Right renal pelvis (tissue), 4 donors: ENCODE measurements around the gene ZNF177. TPM values are rescaled to one million over a fixed set of nuclear protein-coding genes. Genes with fewer than 3 reads are reported as not detected.
"Not testable (repeated sequence)": the region's sequence is repeated elsewhere in the genome, so short reads cannot be mapped to it uniquely, and the experiment has no call there.

Source experiments
- DNase-seq, 4 donors: peaks; one replicate each; pipeline ENCODE4 v3.0.0-alpha.2; 2013; ENCODE audit warnings: low read depth in 4 of 4, low spot score in 3 of 4, missing footprints in 1 of 4
- polyA plus RNA-seq, 4 donors: library from polyadenylated mRNA; unstranded; fragments of 120-200 nt; gene quantifications; one replicate each; pipeline ENCODE4 v1.2.1, GENCODE V29; 2013; ENCODE audit not compliant: insufficient read length in 4 of 4

Gene ZNF177
- 10 to 100 TPM in 3 of 4 donors, 1 to 10 TPM in 1; 9.9 to 12.7 (median 11.1) TPM for polyA plus RNA-seq

DNA sequence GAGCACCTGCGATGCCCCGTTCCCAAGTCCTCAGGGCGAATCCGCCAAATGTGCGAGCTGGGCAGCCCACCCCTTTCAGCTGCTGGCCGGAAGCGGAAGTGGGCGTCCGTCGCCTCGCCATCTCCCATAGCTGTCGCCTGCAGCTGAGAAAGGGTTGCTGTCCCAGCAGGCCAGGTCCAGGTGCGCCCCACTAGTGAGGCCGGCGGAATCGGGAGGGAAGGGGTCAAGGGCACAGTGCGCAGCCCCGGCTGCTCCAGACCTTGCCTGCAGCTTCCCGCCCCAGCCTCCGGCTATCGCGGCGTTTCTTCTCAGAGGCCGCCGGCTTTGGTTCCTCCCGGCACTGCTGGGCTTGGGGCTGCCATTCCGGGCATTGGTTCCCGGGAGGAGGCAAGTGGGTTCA is at the start of gene ZNF177:
Gene ZNF177, plus strand, starts transcription at position 109 of the 400 bp plus-strand sequence. CDS start 15,299 bp downstream, outside the sequence.
- DNase-seq = peak; percentile 12 to 35 (median 25)

DNA sequence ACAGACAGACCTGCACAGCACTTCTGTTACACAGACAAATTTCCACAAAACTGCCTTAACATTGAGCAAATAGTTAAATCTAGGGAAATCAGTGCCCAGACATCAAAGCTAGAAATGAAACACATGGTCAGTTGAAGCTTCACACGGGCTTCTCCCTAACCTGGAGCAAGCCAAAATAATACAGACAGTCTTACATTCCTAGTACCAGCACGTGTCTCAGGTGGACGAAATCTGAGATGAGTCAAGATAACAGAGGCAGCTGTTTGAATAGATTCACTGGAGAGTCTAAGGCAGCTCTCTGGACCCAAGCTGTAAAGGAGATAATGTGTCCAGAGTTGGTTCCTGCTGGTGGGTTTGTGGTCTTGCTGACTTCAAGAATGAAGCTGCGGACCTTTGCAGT is 49.1 kb upstream of the ZNF177 start:
- no peak for DNase-seq

DNA sequence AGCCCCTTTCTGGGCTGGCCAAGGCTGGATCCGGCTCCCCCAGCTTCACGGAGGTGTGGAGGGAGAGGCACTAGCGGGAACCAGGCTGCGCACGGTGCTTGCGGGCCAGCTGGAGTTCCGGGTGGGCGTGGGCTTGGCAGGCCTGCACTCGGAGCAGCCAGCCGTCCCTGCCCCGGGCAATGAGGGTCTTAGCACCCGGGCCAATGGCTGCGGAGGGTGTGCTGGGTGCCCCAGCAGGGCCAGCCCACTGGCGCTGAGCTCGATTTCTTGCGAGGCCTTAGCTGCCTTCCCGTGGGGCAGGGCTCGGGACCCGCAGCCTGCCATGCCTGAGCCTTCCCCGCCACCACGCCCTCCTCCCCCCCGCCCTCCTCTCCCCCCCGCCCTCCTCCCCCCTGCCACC is 41.5 kb upstream of the ZNF177 start:
- no peak for DNase-seq

DNA sequence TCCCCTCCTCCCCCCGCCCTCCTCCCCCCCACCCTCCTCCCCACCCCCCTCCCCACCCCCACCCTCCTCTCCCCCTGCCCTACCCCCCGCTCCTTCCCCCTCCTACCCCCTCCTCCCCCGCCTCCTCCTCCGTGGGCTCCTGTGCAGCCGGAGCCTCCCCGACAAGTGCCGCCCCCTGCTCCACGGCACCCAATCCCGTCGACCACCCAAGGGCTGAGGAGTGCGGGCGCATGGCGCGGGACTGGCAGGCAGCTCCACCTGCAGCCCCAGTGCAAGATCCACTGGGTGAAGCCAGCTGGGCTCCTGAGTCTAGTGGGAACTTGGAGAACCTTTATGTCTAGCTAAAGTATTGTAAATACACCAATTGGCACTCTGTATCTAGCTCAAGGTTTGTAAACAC is 41.1 kb upstream of the ZNF177 start:
- not testable (repeated sequence) for DNase-seq

DNA sequence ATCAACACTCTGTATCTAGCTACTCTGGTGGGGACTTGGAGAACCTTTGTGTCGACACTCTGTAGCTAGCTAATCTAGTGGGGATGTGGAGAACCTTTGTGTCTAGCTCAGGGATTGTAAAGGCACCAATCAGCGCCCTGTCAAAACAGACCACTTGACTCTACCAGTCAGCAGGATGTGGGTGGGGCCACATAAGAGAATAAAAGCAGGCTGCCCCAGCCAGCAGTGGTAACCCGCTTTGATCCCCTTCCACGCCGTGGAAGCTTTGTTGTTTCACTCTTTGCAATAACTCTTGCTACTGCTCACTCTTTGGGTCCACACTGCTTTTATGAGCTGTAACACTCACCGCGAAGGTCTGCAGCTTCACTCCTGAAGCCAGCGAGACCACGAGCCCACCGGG is 40.6 kb upstream of the ZNF177 start:
- not testable (repeated sequence) for DNase-seq

DNA sequence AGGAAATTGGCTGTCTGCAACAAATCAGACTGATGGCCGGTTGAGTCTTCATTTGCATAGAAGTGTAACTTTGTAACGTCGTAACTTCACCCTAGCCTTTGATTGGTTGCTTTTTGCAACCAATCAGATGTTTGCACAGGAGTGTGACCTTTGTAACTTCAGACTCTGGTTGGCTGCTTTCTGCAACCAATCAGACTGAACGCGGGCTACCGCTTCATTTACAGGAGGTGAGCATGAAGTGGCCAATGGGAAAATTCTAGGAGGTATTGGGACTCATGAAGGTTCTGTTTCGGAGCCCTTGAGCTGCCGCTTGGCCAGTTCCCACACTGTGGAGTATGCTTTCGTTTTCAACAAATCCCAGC is 39.3 kb upstream of the ZNF177 start:
- DNase-seq = peak in 3 of 4 donors; percentile 40 to 54 (median 44)

DNA sequence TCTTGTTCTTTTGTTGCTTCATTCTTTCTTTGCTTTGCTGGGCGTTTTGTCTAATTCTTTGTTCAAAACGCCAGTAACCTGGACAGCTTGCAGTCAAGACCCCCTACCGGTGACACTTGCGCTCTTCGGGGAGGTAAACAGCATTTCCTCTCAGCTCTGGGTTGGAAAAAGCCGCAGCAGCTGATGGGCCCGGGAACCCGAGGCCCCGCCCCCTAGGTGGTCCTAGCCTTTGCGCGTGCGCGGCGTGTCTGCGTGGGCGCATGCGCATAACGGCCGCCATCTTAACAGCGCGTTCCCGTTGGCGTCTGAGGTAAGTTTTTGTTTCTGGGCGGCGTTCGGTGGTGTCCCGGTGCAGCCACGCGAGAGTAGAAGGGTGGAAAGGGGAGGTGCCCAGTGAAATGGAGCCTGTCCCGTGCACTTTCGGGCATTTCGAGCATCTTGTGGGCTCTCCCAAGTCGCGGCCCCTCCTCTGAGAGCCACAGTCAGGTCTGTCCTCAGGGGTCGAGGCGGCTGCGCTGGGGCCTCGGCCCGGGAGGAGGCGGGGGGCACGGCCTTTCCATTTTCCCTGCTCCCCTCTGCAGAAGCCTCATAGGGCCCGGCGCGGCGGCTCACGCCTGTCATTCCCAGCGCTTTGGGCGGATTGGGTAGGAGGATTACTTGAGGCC is 38.8 kb upstream of the ZNF177 start, which contains the start of gene ZNF559:
Gene ZNF559, plus strand, starts transcription at position 261 of the 665 bp plus-strand sequence. CDS start 14,371 bp downstream, outside the sequence.
- DNase-seq = peak; percentile 91 to 97 (median 92)

DNA sequence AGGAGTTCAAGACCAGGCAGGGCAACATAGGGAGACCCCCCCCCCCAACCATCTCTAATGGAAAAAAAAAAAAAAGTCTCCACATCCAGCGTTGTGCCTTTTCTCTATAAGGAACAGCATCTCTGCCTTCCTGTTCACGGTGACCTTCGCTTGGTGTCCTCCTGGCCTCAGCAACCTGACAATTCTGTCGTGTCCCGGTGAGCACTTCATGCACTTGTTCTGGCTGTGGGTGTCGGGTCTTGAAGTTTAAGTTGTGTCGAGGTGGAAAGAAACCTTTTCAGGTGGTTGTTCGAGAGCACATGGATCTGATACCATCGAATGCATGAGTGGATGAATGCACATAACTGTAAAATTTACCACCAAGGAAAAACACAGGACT is 38.2 kb upstream of the ZNF177 start:
- DNase-seq = no peak

DNA sequence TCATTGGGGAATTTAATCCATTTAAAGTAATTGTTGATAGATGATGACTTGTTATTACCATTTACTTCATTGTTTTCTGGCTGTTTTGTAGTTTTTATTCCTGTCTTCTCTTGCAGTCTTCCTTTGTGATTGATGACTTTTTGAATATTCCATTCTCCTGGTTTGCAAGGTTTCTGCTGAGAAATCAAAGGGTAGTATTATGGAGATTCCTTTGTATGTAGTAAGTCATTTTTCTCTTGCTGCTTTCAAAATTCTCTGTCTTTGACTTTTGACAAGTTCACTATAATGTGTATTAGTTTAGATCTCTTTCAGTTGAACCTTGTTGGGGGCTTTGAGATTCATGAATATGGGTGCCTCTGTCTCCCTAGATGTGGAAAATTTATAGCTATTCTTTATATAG is 32.8 kb upstream of the ZNF177 start:
- no peak for DNase-seq

DNA sequence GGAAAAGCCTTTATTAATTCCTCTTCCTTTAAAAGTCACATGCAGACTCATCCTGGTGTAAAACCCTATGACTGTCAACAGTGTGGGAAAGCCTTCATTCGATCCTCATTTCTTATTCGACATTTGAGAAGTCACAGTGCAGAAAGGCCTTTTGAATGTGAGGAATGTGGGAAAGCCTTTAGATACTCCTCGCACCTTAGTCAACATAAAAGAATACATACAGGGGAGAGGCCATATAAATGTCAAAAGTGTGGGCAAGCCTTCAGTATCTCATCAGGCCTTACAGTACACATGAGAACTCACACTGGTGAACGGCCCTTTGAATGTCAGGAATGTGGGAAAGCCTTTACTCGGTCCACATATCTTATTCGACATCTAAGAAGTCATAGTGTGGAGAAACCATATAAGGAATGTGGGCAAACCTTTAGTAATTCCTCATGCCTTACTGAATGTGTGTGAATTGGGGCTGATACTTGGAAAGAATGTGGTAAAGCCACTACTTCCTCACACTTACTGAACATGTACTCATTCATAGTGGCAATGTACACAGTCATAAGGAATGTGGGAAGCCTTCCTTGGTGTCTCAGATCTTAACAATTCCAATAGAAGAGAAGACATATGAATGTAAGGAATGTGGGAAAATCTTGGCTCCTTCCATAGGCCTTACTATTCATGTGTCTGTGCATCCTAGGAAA is 20.1 kb upstream of the ZNF177 start:
- no peak for DNase-seq

DNA sequence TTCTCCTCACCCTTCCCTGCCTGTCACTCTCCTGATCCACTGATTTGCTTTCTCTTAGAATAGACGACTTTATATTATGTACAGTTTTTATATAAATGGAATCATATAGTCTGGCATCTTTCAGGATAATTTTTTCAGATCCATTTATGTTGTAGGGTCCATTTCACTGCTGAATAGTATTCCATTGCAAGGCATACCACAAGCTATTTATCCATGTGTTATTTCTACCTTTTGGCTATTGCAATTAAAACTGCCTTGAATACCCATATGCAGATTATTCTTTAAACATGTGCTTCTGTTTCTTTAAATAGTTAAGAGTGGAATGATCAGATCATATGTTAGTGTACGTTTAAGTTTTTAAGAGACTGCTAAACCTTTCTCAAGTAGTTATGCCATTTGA is 17.8 kb upstream of the ZNF177 start:
- DNase-seq = no peak

DNA sequence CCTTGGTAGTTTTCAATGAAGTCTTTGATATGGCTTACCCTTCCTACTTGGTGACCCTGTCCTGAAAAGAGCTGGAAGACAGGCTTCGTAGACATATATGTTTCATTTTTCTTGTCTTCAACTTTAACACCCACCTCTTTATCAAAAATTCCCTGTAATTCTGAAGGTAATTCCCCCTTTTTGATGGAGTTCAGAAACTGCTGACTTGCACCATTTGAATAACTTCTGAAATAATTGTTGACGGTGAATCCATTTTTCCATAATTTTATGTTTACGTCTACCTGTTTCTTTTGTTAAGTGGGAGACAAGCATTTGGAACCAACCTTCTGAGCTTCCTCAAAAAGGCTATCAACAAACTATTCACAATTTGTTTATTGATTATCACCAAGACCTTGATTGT is 14.6 kb upstream of the ZNF177 start:
- no peak for DNase-seq

DNA sequence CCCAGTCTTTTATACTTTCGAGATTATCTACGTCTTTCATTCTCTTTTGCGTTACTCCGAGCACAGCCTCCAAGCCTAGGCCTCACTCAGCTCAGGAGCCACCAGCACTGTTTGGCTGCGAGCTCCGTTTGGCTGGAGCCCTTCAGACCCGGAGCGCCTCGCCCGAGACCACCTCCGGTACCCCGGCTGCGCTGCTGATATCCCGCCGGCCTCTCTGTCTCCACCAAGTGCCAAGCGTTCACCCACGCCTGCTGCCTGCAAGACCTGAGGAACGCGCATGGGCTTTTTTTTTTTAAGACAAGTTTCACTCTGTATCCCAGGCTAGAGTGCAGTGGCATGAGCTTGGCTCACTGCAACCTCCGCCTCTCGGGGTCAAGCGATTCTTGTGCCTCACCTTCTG is 14.1 kb upstream of the ZNF177 start:
- no peak for DNase-seq

DNA sequence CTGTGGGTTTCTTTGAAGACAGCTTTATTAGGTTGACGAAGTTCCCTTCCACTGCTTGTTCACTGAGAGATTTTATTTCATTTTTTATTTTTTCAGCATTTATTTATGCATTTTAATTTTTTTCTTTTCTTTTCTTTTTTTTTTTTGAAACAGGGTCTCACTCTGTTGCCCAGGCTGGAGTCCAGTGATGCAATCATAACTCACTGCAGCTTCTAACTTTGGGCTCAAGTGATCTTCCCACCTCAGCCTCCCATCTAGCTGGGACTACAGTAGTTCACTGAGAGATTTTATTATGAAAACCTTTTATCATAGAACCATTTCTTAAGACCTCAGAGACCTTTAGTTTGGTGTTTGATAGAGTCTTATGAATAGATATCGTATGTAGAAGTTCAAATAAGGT is 10.3 kb upstream of the ZNF177 start:
- no peak for DNase-seq

DNA sequence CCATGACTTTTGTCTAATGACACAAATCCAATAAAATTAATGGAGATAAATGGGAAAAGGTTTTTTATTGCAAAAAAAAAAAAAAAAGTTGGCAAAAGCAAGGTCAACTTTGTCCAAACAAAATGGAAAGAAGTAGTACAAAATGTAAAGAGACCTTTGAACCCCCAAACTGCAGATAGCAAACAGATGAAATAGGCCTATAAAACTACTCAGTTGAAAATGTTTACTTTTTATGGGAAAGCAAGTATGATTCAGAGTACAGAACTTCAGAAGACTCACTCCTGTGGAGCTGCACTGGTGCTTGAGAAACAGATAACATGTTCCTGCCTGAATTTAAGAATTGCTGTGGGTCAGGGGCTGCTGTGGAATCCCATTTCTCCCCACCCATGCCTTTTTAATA is 9.8 kb upstream of the ZNF177 start:
- no peak for DNase-seq

DNA sequence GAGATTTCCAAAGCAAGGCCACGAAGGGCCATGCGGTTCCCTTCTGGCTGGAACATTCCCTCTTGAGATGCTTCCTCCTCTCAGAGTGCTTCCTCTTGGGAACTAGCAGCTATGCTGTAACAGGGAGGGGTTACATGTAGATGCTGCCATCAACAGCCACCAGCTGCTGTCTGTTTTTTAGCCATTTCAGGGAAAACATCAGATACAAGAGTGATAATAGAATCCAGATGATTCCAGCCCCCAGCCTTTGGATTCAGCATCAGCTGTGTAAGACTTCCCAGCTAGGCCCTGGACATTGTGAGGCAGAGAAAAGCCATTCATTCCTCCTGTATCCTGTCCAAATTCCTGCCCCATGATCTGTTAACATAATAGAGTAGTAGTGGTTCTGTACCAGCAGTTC is 8.2 kb upstream of the ZNF177 start:
- no peak for DNase-seq

DNA sequence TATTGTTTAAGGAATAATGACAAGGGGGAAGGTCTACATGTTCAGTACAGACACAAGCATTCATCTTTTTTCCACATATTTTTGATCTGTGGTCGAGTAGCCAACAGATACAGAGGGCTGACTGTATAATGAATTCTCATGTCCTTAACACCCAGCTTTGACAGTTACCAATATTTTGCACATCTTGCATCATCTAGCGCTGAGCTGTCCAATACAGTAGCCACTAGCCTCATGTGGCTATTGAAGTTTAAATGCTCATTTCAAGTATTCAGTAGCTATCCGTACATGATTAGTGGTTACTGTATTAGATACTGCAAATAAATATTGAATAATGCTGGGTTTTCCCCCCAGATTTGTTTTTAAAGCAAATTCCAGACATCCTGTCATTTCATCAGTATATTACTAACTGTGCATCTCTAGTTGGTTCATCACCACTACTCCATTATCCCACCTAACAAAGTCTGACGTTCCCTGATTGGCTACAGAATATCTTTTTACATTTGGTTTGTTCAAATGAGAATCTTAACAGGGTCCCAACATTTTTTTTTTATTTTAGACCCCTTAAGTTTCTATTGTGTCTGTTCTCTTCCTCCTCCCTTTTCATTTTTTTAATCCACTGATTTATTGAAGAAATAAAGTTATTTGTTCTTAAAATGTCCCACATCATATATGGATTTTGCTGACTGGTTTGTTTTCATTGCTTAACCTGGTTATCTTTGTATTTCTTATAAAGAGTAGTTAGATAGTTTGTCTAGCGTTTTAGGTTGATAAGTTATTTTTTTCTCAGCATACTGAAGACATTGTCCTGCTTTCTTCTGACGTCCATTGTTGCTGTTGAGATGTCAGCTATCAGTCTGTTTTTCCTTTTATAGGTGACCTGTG is 8.2 kb downstream of the ZNF177 start:
- no peak for DNase-seq

DNA sequence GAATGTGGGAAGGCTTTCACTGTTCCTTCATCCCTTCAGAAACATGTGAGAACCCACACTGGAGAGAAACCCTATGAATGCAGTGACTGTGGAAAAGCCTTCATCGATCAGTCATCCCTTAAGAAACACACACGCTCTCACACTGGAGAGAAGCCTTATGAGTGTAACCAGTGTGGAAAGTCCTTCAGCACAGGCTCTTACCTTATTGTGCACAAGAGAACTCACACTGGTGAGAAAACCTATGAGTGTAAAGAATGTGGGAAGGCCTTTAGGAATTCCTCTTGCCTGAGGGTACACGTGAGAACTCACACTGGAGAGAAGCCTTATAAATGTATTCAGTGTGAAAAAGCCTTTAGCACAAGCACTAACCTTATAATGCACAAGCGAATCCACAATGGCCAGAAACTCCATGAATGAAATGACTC is 18.6 kb downstream of the ZNF177 start:
- DNase-seq = no peak

DNA sequence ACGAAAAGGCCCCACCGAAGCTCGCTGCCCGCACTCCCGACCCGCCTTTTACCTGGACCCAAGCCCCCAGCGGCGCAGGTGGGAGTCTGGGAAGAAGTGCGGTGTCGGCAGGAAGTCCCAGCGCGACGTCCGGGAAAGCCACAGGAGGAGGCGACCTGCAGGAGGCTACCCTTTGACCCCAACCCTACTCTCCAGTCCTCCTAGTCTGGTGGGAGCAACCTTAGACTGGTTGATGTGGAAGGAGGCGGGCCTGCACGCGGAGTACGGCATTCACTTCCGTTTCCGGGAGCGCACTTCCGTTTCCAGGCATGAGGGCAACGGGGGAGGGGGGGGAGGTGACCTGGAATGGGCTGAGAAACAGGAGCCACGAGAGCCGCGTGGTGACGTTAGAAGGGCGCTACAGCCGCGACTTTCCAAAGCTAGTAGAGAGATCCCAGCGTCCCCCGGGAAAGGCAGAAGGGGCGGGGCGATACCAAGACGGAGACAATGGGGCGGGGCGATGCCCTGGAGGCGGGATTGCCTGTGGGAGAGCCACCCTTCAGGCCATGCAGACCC is 44.1 kb downstream of the ZNF177 start:
- DNase-seq = peak; percentile 67 to 79 (median 76)

DNA sequence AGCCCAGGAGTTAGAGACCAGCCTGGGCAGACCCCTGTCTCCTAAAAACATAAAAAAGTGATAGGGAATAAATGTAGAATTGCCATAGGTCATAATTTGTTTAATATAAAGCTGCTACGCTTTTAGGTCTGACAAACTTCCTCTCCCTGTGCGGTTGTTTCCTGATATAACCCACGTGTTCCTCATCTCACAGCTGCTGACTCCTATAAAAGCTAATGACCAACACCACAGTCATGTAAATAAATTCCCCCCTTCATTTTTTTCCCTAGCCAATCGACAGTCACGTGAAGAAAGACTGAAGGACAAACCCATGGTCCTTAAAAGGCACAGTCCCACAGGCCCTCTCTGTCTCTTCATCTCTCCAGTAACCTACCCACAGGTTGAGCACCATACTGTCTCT is 45.0 kb downstream of the ZNF177 start:
- no peak for DNase-seq
